Measurements from ENCODE around the gene HPSE2.

Gene HPSE2

GRCh38 chr10:98418665-98419468, 816.8 kb downstream of the HPSE2 start:
- H3K4me3 ChIP-seq (ENCODE audit: low read depth, low read length), result no peak overlapping the region
- DNase-seq (ENCODE audit: low read depth), result no peak
- no peak for TF ChIP-seq CTCF (IDR thresholded peaks at IDR 0.05; ENCODE audit: low read depth, low read length, missing control alignments)

GRCh38 chr10:98417973-98418664, 817.5 kb downstream of the HPSE2 start:
- no peak for DNase-seq (ENCODE audit: low read depth)
- no peak overlapping the region for H3K4me3 ChIP-seq (ENCODE audit: low read depth, low read length)
- TF ChIP-seq CTCF (IDR thresholded peaks at IDR 0.05; ENCODE audit: low read depth, low read length, missing control alignments), result no peak

- DNase-seq (ENCODE audit: low read depth), result no peak
- H3K4me3 ChIP-seq (ENCODE audit: low read depth, low read length), result no peak overlapping the region
- no peak for TF ChIP-seq CTCF (IDR thresholded peaks at IDR 0.05; ENCODE audit: low read depth, low read length, missing control alignments)
Measured at GRCh38 chr10:98417481-98417959, 818.1 kb downstream of the HPSE2 start.

- no peak for DNase-seq (ENCODE audit: low read depth)
- TF ChIP-seq CTCF (IDR thresholded peaks at IDR 0.05; ENCODE audit: low read depth, low read length, missing control alignments), result no peak
- no peak overlapping the region for H3K4me3 ChIP-seq (ENCODE audit: low read depth, low read length)
Measured at GRCh38 chr10:98416606-98417388, 818.9 kb downstream of the HPSE2 start.

GRCh38 chr10:98415731-98416119, 819.9 kb downstream of the HPSE2 start:
- no peak for TF ChIP-seq CTCF (IDR thresholded peaks at IDR 0.05; ENCODE audit: low read depth, low read length, missing control alignments)
- DNase-seq (ENCODE audit: low read depth), result no peak
- H3K4me3 ChIP-seq (ENCODE audit: low read depth, low read length), result no peak overlapping the region

- no peak for TF ChIP-seq CTCF (IDR thresholded peaks at IDR 0.05; ENCODE audit: low read depth, low read length, missing control alignments)
- no peak for DNase-seq (ENCODE audit: low read depth)
- H3K4me3 ChIP-seq (ENCODE audit: low read depth, low read length), result no peak within 1 kb of the TSS
Measured at GRCh38 chr10:98414932-98415730, 820.5 kb downstream of the HPSE2 start, which contains the start of gene PYROXD2. Gene PYROXD2, minus strand, starts transcription at chr10:98415182. Its CDS starts 47 bp downstream, at chr10:98415135.
